Activated CD4-positive, alpha-beta T cell treated with anti-CD3 and anti-CD28 coated beads for 24 hours (primary cell): Measurements from ENCODE around the gene DHX35.

Experiments used
- DNase-seq, 2 donors: peaks; one replicate each; pipeline ENCODE4 v3.0.0-alpha.2; 2020; ENCODE audit warnings: low read depth in 2 of 2

Gene DHX35, protein sequence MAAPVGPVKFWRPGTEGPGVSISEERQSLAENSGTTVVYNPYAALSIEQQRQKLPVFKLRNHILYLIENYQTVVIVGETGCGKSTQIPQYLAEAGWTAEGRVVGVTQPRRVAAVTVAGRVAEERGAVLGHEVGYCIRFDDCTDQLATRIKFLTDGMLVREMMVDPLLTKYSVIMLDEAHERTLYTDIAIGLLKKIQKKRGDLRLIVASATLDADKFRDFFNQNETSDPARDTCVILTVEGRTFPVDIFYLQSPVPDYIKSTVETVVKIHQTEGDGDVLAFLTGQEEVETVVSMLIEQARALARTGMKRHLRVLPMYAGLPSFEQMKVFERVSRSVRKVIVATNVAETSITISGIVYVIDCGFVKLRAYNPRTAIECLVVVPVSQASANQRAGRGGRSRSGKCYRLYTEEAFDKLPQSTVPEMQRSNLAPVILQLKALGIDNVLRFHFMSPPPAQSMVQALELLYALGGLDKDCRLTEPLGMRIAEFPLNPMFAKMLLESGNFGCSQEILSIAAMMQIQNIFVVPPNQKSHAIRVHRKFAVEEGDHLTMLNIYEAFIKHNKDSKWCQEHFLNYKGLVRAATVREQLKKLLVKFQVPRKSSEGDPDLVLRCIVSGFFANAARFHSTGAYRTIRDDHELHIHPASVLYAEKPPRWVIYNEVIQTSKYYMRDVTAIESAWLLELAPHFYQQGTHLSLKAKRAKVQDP

DNA sequence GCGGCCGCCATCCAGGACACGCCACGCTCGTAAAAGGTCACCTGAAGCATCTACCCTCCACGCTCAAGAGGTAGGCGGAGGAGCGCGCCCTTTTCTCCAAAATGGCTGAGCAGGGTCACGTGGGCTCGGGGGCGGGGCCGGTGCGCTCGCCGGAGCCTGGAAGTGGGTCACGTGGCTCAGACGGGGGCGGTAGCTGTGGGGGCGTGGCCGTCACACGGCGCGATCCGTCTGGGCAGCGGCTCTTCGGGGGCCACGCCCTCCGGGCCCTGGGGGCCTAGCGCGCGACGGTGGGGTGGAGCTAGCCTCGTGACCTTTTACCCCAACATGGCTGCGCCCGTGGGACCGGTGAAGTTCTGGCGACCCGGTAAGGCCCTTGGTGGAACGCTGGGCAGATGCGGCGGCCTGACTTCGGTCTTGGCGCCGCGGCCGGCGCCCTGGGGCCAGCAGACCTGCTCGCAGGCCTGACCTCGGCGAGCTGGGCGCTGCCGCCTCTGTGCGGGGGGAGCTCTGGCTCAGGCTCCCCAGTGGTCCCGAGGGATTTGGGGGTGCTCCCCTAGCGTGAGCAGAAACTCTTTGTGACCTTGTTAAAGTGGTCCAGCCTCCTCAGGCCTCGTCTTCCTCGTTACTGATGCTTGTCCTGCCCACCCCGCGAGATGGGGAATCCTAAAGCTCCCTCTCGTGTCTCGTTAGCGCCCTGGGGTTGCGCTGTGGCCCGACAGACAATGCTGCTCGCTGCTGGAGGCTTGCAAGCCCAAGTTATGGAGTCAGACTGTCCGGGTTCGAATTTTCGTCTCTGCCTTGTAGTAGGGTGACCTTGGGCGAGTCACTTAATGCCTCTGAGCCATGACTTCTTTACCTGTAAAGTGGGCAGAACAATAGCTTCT is at the start of gene DHX35:
Gene DHX35 (plus strand): TSS at position 301 of the 884 bp plus-strand sequence. CDS start 24 bp downstream, at position 325.
- peak; percentile 97 to 98 for DNase-seq

- DNase-seq, result no peak
Observed at GRCh38 chr20:38915355-38915754, 46.8 kb upstream of the DHX35 start.

- DNase-seq, result no peak
Observed at GRCh38 chr20:38917657-38918056, 44.5 kb upstream of the DHX35 start.

DNA sequence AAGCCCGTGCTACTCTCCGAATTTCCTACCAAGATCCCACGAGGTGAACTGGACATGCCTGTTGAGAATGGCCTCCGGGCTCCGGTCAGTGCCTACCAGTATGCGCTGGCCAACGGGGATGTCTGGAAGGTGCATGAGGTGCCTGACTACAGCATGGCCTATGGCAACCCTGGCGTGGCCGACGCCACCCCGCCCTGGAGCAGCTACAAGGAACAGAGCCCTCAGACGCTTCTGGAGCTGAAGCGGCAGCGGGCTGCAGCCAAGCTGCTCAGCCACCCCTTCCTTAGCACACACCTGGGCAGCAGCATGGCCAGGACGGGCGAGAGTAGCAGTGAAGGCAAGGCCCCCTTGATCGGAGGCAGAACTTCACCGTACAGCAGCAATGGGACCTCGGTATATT is 44.0 kb upstream of the DHX35 start:
- DNase-seq, result no peak

DNA sequence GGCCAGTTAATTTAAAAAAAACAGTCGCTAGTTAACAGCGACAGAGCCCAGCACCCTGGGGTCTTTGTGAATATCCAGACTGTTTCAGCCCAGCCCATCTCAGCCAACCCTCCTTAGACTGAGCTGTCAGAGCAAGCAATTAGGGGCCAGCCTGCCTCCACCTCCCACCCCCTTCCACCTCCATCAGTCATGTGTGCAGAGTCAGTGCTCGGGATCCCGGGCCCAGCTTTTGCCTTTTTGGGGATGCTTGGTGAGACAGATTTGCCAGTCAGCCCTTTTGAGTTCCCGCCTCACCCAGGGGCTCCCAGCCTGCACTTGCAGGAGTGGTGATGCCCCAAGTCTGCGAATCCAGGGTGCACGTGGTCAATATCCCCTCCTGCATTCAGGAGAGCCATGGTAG is 42.5 kb upstream of the DHX35 start:
- no peak for DNase-seq

- no peak for DNase-seq
Observed at GRCh38 chr20:38920411-38920810, 41.7 kb upstream of the DHX35 start.

DNA sequence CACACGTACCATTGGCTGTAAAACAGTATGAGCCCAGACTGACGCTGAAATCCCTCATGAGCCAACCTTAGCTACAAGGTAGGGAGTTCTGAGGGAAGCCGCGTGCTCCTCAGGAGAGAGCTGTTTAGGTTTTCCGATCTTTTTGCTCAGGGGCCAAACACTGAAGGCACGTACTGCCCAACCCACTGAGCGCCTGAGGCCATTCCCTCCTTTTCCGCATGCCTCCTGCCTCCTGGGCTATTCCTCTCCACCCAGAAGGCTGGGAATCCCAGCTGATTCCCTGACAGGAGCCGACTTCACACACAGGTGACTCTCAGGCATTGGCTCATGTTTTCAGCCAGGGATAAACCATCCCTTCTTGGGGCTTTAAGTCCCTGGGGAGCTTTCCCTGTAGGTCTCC is 41.3 kb upstream of the DHX35 start:
- no peak for DNase-seq

DNA sequence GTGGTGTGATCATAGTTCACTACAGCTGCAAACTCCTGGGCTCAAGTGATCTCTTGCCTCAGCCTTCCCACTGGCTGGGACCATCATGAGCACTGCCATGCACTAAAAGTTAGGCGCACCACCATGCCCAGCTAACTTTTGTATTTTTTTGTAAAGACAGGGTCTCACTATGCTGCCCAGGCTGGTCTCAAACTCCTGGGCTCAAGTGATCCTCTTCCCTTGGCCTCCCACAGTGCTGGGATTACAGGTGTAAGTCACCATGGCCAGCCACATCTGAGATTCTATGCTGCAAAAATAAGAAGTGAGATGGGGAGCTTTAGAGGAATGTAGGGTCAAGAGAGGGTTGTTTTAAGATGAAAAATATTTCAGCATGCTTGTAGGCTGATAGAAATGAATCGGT is 37.4 kb upstream of the DHX35 start:
- DNase-seq, result no peak

DNA sequence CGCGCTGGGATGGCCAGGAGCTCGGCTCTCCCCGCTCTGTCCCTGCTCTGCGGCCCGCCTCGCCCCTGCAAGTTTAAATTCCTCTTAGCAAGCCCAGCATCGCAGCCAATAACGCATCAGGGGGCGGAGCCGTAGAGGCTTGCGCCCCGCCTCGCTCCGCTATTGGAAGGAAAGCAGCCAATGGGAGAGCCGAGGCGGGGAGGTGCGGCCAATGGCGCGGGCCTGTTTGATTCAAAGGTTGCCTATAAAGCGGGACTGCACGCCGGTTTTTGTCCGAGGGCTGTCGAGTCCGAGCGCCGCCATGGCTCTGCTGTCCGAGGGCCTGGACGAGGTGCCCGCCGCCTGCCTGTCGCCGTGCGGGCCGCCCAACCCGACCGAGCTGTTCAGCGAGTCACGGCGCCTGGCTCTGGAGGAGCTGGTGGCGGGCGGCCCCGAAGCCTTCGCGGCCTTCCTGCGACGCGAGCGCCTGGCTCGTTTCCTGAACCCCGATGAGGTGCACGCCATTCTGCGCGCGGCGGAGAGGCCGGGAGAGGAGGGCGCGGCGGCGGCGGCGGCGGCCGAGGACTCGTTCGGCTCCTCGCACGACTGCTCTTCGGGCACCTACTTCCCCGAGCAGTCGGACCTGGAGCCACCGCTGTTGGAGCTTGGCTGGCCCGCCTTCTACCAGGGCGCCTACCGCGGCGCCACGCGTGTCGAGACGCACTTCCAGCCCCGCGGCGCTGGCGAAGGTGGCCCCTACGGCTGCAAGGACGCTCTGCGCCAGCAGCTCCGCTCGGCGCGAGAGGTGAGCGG is 35.8 kb upstream of the DHX35 start, which contains the start of gene FAM83D:
Gene FAM83D (plus strand): TSS at position 276 of the 792 bp plus-strand sequence. CDS start 26 bp downstream, at position 302.
- DNase-seq, result peak; percentile 88 to 93

GRCh38 chr20:38926934-38927616 is 35.1 kb upstream of the DHX35 start:
- DNase-seq, result no peak

GRCh38 chr20:38927902-38928578 is 34.1 kb upstream of the DHX35 start:
- DNase-seq, result no peak

DNA sequence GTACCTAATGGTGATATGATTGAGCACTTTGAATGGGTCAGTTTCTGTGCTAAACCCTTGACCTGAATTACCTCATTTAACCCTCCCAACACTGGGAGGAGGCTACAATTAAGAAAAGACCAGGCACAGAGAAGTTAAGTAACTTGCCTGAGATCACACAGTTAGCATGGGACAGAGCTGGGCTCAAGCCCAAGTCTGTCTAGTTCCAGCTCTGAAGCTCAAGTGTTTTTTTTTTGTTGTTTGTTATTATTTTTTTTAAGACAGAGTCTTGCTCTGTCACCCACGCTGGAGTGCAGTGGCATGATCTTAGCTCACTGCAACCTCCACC is 31.9 kb upstream of the DHX35 start:
- no peak for DNase-seq

DNA sequence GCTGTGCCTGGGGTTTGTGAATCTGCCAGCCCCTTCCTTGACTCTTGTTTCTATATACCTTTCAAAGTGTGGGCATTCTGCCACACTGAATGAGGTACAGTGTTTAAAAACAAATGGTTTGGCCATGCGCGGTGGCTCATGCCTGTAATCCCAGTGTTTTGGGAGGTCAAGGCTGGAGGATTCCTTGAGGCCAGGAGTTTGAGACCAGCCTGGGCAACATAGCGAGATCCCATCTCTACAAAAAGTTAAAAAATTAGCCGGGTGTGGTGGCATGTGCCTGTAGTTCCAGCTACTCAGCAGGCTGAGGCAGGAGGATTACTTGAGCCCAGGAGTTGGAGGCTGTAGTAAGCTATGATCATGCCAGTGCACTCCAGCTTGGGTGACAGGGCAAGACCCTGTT is 30.2 kb upstream of the DHX35 start:
- no peak for DNase-seq

GRCh38 chr20:38932457-38933120 is 29.6 kb upstream of the DHX35 start:
- DNase-seq, result no peak

GRCh38 chr20:38934530-38934929 is 27.6 kb upstream of the DHX35 start:
- DNase-seq, result no peak

GRCh38 chr20:38935285-38935684 is 26.9 kb upstream of the DHX35 start:
- no peak for DNase-seq

GRCh38 chr20:38935967-38936407 is 26.2 kb upstream of the DHX35 start:
- DNase-seq, result no peak

GRCh38 chr20:38937000-38937399 is 25.1 kb upstream of the DHX35 start:
- DNase-seq, result no peak

DNA sequence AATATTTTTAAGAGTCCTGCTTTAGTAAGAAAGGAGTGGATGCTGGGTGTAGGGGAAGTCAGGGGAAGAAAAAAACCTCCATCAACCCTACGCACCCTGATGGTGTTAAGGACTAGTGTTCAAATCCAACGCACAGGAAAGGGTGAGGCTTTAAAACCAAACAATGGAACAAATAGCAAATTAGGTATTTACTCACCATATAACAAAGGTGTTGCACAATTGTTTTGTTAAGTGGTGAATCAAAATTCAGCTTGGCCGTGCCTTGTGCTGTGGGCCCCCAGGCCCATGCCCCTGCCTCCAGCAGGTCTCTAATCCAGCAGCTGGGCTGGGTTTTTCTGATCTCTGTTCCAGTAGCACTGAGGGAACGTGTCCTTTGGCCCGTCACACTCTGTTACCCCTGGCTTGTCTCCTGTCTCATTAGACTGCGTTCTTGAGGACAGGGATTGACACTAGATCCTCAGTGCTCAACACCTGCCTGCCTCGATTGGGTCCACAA is 24.1 kb upstream of the DHX35 start:
- DNase-seq, result no peak
